Endothelial cell of coronary artery (primary cell): ENCODE results near the gene STAM2. TPM values are rescaled to one million over a fixed set of nuclear protein-coding genes. Genes with fewer than 3 reads are reported as not detected.

ENCODE experiments used
- total RNA-seq: library from RNA; depleted of rRNA; stranded (reverse); fragments of >200 nt; gene quantifications from 2 replicates; pipeline ENCODE4 v1.2.3, GENCODE V29; 2014

Gene STAM2
- 20.2 and 25.7 TPM in 2 replicates for total RNA-seq

GRCh38 chr2:152175368-152176112 is at the start of gene STAM2:
TSS of gene STAM2 (minus strand) at chr2:152175763. CDS start at chr2:152175642, 121 bp downstream.

DNA sequence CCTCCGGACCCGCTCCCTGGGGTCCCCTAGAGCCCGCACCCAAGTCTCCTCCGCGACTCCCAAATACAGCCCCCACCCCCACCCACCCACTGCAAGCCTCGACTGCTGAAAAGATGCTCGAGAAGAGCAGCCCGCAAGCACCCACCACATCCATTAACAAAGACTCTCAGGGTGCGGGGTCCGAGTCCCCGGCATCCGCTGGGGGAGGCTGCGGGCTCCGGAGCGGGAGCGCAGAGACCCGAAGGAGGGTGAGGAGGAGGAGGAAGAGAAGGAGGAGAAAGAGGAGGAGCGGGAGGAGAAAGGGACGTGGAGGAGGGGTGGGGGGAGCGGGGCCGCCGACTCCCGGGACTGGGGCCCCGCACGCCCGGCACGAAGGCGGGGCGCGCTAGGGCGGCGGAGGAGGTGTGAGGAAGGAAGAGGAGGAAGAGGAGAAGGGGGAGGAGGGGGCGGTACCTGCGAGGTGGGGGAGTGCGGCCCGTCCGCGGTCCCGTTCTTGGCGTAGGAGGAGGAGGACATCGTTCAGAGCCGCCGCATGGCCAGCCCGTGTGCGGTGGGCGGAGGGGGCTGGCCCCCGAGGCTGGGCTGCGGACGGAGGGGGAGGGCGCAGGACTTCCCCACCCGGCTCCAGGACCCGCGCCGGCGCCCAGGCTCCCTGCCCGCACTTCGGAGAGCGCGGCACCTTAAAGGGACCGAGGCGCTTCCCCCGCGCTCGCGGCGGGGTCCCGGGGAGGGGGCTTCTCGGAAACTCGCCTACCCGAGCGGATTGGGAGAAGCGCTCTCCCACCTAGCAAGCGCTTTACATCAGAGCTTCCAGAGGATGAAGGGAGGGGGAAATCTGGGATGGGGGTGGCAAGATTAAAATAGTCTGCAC is 76.8 kb downstream of the STAM2 start, which contains the start of gene CACNB4:
Gene CACNB4, minus strand, starts transcription at position 549 of the 871 bp plus-strand sequence.

Other genes starting within 250 kb of the STAM2 start
- gene CACNB4, start 76.7 kb downstream of the STAM2 start, total RNA-seq, result 0.18 and 0.28 TPM in 2 replicates
- gene FMNL2, start 159.4 kb upstream of the STAM2 start, total RNA-seq, result 36.0 and 40.3 TPM in 2 replicates